ENCODE results near the gene NUDT4B.
"Not testable (repeated sequence)": the region's sequence is repeated elsewhere in the genome, so short reads cannot be mapped to it uniquely, and the experiment has no call there.

DNA sequence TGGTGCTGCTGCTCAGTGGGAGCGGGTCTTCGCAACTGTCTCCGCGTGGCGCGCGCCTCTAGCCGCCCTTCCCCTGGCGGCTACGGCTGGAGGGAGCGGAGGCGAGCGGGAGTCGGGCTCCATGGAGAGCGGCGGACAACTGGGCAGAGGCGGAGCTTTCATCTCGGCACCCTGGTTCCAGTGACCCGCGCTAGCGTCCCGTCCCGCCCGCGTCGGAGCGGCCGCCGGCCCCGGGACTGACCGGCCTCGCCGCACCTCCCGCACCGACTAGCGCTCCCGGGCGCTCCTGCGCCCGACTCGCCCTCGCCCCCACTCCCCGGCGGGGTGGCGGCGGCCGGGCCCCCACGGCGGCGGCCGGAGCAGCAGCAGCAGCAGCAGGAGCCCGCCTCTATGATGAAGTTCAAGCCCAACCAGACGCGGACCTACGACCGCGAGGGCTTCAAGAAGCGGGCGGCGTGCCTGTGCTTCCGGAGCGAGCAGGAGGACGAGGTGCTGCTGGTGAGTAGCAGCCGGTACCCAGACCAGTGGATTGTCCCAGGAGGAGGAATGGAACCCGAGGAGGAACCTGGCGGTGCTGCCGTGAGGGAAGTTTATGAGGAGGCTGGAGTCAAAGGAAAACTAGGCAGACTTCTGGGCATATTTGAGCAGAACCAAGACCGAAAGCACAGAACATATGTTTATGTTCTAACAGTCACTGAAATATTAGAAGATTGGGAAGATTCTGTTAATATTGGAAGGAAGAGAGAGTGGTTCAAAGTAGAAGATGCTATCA is at the start of gene NUDT4B:
- TF ChIP-seq TAF1 (IDR thresholded peaks at IDR 0.05; ENCODE audit: borderline replicate concordance, insufficient read depth, low read length); POLR2AphosphoS5 (IDR thresholded peaks at IDR 0.05; ENCODE audit: low read depth, low read length); SIN3A (IDR thresholded peaks at IDR 0.05; ENCODE audit: borderline replicate concordance, insufficient read depth, low read length): not testable (repeated sequence)
- TF ChIP-seq, protein P1, sequence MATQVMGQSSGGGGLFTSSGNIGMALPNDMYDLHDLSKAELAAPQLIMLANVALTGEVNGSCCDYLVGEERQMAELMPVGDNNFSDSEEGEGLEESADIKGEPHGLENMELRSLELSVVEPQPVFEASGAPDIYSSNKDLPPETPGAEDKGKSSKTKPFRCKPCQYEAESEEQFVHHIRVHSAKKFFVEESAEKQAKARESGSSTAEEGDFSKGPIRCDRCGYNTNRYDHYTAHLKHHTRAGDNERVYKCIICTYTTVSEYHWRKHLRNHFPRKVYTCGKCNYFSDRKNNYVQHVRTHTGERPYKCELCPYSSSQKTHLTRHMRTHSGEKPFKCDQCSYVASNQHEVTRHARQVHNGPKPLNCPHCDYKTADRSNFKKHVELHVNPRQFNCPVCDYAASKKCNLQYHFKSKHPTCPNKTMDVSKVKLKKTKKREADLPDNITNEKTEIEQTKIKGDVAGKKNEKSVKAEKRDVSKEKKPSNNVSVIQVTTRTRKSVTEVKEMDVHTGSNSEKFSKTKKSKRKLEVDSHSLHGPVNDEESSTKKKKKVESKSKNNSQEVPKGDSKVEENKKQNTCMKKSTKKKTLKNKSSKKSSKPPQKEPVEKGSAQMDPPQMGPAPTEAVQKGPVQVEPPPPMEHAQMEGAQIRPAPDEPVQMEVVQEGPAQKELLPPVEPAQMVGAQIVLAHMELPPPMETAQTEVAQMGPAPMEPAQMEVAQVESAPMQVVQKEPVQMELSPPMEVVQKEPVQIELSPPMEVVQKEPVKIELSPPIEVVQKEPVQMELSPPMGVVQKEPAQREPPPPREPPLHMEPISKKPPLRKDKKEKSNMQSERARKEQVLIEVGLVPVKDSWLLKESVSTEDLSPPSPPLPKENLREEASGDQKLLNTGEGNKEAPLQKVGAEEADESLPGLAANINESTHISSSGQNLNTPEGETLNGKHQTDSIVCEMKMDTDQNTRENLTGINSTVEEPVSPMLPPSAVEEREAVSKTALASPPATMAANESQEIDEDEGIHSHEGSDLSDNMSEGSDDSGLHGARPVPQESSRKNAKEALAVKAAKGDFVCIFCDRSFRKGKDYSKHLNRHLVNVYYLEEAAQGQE (IDR thresholded peaks at IDR 0.05; ENCODE audit: insufficient read depth in 1 of 2, low read depth in 2 of 2, low read length in 2 of 2): not testable (repeated sequence)

All from PFSK-1 (cell line).